GM18873 (cell line): Measurements from ENCODE around the gene SRSF10.
"Not testable (repeated sequence)": the region's sequence is repeated elsewhere in the genome, so short reads cannot be mapped to it uniquely, and the experiment has no call there.

Experiments
- ATAC-seq: cut with Tn5 transposase; IDR thresholded peaks from one replicate; pipeline ENCODE4 v1.9.1; 2021; ENCODE audit warnings: mild to moderate bottlenecking, moderate library complexity, moderate number of reproducible peaks; ENCODE audit not compliant: unreplicated experiment, low FRiP score

The SRSF10 gene

GRCh38 chr1:23979881-23980727, at the start of gene SRSF10:
Gene SRSF10, minus strand, starts transcription at chr1:23980327. Its CDS starts 72 bp downstream, at chr1:23980255.
- ATAC-seq = peak; percentile 79

GRCh38 chr1:24027838-24028468, 47.8 kb upstream of the SRSF10 start:
- ATAC-seq = no peak

GRCh38 chr1:24022581-24023361, 42.6 kb upstream of the SRSF10 start:
- no peak for ATAC-seq

- ATAC-seq = no peak
These were observed 41.5 kb upstream of the SRSF10 start for GRCh38 chr1:24021403-24022266.

DNA sequence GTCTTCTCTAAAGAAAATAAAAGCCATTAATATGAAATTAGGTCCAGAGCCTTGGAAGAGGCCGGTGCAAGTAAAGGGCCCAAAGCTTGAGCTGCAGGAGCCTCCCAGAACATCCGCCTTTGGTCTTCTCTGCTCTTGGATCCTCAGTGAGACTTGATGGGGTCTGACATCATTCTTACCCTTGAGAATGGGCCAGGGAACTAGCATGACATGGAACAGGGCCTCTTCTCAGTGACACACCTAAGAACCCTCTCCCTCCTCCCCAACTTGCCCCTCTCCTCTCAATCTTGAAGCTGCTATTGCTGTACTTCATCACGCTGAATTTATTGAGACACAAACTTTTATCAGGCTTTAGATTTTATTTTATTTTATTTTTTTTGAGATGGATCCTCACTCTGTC, 40.3 kb upstream of the SRSF10 start:
- ATAC-seq = no peak

DNA sequence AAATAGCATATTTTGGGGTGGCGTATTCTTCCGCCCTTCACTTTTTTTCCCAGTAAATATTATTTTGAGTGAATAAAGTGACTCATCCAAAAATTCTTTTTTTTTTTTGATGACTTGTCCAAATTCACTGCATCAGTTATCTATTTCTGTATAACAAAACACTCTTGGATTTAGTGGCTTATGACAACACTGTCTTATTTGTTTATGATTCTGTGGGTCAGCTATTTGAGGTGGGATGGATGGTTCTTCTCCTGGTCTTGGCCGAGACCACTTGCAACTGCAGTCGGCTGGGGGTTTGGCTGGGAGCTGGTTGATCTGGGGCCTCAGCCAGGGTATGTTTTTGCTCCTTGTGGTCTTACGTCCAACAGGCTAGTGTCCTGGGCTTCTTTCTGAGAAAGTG, 39.9 kb upstream of the SRSF10 start:
- ATAC-seq = no peak

DNA sequence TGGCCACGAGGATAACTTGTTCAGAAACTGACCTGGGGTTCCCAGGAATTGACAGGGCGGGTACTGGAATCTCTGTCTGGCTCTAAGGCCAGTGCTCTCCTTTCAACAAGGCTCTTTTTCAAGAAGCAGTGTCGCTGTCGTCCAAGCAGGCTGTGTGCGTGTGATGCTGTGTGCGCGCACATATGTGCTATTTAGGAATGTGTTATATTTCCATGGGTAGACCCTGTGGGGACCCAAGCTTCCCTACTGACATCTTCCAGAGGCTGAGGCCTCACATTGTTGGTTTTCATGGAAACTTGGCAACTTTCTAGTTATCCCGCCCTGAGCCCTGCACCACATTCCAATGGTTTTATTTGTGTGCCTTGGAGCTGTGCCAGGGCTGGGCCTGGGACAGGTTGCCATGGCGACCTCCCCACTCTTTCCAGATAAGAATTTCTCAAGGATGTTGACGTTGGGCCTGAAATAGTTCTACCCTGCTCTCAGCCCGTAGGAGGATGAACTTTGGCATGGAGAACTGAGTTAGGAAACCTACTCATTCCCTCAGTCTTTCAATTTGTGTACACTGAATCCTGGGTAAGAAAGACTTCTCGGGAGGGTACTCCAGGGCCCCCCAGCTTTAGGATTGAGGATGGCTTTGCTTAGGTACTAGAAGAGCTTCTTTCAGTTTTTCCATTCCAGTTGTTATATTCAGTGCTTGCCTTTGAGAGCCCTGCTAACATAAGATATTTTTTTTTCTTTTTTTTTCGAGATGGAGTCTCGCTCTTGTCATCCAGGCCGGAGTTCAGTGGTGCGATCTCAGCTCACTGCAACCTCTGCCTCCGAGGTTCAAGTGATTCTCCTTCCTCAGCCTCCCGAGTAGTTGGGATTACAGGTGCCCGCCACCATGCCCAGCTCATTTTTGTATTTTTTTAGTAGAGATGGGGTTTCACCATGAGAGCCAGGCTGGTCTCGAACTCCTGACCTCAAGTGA, 38.8 kb upstream of the SRSF10 start:
- ATAC-seq = no peak

DNA sequence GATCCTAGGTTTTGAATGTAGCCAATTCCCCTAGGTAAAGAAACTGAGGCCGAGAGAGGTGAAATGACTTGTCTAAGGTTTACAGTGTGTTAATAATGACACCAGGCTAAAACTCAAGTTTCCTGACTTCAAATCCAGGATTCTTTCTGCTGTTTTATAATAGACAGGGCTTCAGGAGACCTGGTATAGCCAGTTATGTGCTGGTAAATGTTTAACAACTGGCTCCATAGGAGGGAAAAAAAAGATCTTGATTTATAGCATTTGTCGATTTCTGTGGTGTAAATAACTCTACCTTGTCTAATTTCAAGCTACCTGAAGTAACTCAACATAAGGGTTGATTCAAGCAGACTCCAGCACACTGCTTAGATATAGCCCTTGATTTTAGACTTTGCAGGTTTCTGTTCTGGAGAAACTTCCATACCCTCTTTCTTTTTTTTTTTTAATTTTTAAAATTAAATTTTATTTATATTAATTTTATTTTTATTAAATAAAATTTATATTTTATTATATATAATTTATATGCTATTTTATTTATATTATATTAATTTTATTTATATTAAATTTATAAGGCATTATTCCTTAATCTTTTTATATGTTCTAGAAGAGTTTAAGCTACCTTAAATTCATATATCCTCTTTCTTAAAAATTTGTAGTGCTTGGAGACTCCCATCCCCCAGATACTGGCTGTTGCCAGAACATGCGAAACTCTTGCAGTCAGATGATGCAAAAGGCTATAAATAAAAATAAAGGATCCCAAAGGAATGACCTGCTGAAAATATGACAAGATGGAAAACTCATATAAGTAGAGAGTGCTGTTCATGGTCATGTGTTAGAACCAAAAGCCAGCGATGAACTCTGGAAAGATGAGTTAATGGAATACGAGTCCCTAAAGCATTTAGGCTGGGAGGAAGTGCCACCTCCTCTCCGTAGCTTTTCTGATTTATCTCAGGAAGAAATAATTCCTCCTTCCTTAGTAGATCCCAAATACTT, 35.4 kb upstream of the SRSF10 start:
- ATAC-seq = no peak

DNA sequence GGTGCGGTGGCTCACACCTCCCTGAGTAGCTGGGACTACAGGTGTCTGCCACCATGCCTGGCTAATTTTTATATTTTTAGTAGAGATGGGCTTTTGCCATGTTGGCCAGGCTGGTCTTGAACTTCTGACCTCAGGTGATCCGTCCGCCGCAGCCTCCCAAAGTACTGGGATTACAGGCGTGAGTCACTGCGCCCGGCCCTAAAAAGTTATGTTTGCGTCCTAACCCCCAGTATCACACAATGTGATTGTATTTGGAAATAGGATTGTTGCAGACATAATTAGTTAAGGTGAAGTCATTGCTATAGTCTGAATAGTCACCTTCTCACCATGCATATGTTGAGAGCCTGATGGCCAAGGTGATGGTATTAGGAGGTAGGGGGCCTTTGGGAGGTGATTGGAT, 32.8 kb upstream of the SRSF10 start:
- ATAC-seq = not testable (repeated sequence)

DNA sequence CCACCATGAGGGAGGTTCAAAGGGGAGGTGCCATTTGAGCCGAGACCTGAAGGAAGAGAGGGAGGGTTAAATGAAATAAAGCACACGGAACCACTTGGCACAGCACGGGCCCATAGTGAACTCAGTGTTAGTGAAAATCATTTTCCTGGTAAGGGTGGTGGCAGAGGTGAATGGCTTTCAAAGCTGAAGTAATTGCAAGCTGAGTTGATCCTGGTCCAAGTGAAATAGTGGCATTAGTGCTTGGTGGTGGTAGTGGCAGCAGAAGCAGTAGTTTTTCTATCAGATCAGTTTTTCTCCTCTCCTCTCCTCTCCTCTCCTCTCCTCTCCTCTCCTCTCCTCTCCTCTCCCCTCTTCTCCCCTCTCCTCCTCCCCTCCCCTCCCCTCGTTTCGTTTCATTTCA, 30.5 kb upstream of the SRSF10 start:
- no peak for ATAC-seq

DNA sequence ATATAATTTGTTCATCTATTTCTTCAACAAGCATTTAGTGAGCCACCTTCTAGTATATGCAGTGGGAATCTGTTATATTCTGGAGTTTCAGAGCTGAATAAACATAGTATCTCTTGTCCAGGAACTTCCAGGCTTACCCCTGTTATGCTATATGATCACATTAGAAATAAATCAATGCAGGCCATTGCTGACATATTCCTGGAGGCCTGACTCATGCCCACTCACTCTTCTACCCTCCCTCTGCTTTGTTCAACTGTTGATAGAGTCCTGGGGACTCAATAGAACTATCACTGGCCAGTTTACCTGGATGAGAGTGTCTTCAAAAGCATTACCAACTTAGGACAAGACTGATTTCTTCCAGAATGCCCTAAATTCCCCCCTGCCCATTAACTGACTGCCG, 29.3 kb upstream of the SRSF10 start:
- no peak for ATAC-seq

DNA sequence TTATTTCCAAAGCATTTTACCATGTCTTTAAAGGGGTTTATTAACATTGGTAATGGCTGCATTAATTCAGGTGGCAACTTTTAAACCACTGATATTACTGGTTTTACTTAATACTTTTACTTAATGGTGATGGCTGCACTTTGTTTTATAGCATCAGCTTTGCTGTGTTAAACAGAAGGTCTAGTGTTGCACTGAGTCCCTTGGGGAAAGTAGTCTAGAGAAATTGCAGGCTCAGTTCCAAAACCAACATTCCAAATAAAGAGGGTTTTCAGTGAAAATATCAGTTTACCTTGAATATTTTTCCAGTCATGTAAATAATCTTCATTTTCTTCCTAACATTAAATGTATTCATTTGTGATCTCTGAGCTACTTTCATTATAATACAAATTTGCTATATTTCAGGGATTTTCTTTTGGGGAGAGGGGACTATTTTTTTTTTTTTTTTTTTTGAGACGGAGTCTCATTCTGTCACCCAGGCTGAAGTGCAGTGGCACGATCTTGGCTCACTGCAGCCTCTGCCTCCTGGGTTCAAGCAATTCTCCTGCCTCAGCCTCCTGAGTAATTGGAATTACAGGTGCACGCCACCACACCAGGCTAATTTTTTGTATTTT, 28.6 kb upstream of the SRSF10 start:
- ATAC-seq = not testable (repeated sequence)

DNA sequence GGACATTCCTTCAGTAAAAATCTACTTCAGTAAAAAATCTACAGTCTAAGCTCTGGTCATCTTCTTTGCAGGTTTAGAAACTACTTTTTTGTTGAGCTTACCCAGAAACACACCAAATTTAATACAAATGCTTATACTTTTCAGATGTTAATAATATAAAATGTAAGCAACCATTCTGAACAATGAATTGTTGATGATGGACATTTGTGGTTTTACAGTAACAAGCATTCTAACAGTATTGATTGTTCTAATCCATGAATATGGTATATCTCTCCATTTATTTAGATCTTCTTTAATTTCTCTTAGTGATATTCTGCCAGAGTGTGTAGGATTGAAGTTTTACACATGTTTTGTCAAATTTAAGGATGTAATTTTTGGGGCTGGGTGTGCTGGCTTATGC, 27.0 kb upstream of the SRSF10 start:
- no peak for ATAC-seq

DNA sequence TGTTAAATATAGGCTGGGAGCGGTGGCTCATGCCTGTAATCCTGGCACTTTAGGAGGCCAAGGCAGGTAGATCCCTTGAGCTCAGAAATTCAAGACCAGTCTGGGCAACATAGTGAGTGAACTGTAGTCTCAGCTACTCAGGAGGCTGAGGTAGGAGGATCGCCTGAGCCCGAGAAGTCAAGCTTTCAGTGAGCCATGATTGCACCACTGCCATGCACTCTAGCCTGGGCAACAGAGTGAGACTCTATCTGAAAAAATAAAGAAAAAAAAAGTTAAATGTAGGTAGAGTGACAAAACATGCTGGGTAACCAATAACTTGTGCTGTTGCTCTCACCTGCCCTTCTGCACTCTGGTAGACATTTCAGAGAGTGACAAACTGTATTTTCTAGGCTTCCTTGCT, 25.0 kb upstream of the SRSF10 start:
- ATAC-seq = no peak

DNA sequence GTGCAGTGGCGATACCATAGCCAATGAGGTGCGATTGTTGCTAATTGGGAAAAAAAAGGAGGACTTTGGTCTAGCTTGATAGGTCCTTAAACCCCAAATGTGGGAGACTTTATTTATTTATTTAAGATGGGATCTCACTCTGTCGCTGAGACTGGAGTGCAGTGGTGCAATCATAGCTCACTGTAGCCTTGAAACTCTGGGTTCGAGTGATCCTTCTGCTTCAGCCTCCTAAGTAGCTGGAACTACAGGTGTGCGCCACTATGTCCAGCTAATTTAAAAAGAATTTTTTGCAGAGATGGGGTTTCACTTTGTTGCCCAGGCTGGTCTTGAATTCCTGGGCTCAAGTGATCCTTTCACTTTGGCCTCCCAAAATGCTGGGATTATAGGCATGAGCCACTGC, 24.0 kb upstream of the SRSF10 start:
- no peak for ATAC-seq

DNA sequence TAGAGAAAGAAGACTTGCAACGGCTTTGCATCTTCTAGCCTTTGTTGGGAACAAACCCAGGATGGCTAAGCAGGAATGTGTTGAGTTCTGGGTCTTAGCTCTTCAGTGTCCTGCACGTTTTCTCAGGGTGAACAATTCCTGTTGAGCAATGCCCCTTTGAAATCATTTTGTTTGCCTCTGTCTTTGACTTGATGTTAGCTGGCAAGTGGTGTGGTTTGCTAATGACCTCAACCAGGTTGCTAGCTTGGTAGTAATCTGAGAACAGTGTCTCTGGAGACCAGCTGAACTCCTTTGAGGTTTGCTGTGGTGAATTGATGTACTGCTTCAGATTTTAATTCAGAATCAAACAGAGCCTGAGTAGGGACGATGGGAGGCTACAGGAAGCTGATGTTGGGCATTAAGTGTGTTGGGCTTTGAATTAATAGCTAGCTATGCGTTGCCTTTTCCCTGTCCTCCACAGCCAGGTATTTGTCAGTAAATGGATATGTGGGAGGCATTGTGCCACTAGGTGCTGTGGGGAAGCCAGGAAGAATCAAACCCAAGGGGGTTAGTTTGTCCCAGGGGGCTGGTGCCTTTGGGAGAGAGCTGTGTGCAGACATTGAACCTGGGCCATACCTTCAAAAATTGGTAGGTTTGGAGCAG, 23.3 kb upstream of the SRSF10 start:
- ATAC-seq = no peak

- no peak for ATAC-seq
These were observed 22.6 kb upstream of the SRSF10 start for GRCh38 chr1:24002695-24003094.
